RPMI8226 (cell line): ENCODE data around the gene TTC12.
"Not testable (repeated sequence)": the region's sequence is repeated elsewhere in the genome, so short reads cannot be mapped to it uniquely, and the experiment has no call there.

ENCODE experiments used
- DNase-seq: peaks from one replicate; pipeline ENCODE4 v3.0.0-alpha.2; 2015

The TTC12 gene

GRCh38 chr11:113286509-113287497 is 27.6 kb upstream of the TTC12 start:
- no peak for DNase-seq

- no peak for DNase-seq
Measured at GRCh38 chr11:113287801-113288200, 26.6 kb upstream of the TTC12 start.

GRCh38 chr11:113288286-113288863 is 26.0 kb upstream of the TTC12 start:
- DNase-seq = no peak

- DNase-seq = peak; percentile 82
Measured at GRCh38 chr11:113289431-113290187, 24.8 kb upstream of the TTC12 start.

- DNase-seq = no peak
Measured at GRCh38 chr11:113293936-113294335, 20.4 kb upstream of the TTC12 start.

- DNase-seq = peak; percentile 15
Measured at GRCh38 chr11:113295993-113296392, 18.4 kb upstream of the TTC12 start.

- peak; percentile 63 for DNase-seq
Measured at GRCh38 chr11:113296447-113297205, 17.8 kb upstream of the TTC12 start.

GRCh38 chr11:113298496-113298895 is 15.9 kb upstream of the TTC12 start:
- not testable (repeated sequence) for DNase-seq

- no peak for DNase-seq
Measured at GRCh38 chr11:113304916-113305315, 9.5 kb upstream of the TTC12 start.

GRCh38 chr11:113305440-113306336 is 8.7 kb upstream of the TTC12 start:
- peak; percentile 86 for DNase-seq

GRCh38 chr11:113308601-113309000 is 5.8 kb upstream of the TTC12 start:
- DNase-seq = no peak

- DNase-seq = no peak
Measured at GRCh38 chr11:113311536-113311935, 2.8 kb upstream of the TTC12 start.

- no peak for DNase-seq
Measured at GRCh38 chr11:113313601-113314000, 782 bp upstream of the TTC12 start.

GRCh38 chr11:113314065-113314388 is 356 bp upstream of the TTC12 start:
- no peak for DNase-seq

- no peak for DNase-seq
Measured at GRCh38 chr11:113315811-113316210, 1.4 kb downstream of the TTC12 start.

- no peak for DNase-seq
Measured at GRCh38 chr11:113316256-113316655, 1.9 kb downstream of the TTC12 start.

- DNase-seq = no peak
Measured at GRCh38 chr11:113317339-113317738, 3.0 kb downstream of the TTC12 start.

- DNase-seq = no peak
Measured at GRCh38 chr11:113319085-113319484, 4.7 kb downstream of the TTC12 start.

GRCh38 chr11:113322158-113322557 is 7.8 kb downstream of the TTC12 start:
- no peak for DNase-seq

GRCh38 chr11:113324250-113324649 is 9.9 kb downstream of the TTC12 start:
- DNase-seq = no peak

GRCh38 chr11:113329725-113330124 is 15.3 kb downstream of the TTC12 start:
- DNase-seq = no peak

- no peak for DNase-seq
Measured at GRCh38 chr11:113331441-113331840, 17.1 kb downstream of the TTC12 start.
